ENCODE data around the gene ADD2. TPM values are rescaled to one million over a fixed set of nuclear protein-coding genes. Genes with fewer than 3 reads are reported as not detected.
"Not testable (repeated sequence)": the region's sequence is repeated elsewhere in the genome, so short reads cannot be mapped to it uniquely, and the experiment has no call there.

The ADD2 gene
- total RNA-seq, 1 donor from 2014 or later: 0.35 TPM

DNA sequence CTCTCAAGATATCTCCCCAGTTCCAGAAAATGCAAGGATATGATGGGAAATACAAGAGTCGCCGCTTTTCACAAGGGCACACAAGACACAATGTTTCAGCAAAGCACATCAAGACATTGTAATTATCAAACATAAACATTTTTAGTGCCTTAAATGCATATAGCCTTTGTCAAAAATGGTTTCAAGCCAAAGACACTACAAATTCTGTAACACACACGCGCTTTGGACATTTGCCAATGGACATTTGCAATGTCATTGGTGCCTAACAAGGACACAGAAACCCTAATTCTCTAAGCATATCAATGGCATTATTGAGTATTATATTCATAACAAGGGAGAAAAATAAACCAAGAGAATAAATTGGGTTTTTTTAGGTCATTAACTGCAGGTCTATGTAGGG, 16.1 kb downstream of the ADD2 start:
- no peak for DNase-seq (ENCODE audit: low read depth)

DNA sequence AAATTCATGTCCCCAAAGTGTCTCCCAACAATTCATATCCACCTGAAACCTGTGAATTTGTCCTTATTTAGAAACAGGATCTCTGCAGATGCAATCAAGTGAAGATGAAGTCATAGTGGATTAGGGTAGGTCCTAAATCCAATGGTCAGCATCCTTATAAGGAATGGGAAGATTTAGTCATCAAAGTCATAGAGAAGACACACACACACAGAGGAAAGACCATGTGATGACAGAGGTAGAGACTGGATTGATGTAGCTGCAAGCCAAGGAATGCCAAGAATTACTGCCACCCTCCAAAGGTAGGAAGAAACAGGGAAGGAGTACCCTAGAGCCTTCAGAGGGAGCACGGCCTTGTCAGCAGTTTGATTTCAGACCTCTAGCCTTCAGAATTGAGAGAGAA, 17.7 kb downstream of the ADD2 start:
- DNase-seq (ENCODE audit: low read depth): no peak

DNA sequence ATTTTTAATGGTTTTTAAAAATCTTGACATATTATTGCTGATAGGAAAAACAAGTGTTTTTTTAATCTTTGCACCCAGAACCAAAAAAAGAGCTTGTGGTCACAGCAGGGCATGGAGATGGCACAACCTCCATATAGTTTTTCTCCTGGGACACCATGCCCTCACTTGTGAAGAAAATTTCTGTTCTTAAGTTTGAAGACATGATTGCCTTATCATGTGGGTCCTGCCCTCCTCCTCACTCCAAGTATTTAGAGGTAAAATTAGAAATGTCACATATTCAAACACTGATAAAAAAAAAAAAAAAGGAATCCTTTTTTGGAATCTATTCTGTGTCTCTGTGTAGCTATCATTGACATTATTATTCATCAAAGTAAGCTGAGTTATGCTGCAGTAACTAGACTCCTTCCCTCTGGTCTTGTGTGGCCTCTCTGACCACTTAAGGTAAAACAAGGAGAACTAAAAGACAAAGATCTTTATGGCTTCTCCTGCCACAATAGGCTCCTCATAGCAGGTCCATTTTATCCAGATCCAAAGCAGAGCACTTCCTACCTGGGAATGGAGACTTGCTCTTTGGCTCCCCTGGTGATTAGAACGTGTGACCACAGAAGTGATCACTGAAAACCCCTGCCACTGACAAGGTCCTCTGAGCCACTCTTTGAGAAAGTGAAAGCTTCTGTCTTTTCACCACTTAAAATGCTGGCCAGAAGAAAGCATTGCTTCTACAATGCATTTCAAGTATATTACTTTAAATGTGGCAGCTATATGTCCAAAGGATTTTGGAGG, 19.8 kb downstream of the ADD2 start:
- DNase-seq (ENCODE audit: low read depth): no peak

GRCh38 chr2:70747284-70747683, 20.7 kb downstream of the ADD2 start:
- DNase-seq (ENCODE audit: low read depth): no peak

GRCh38 chr2:70746094-70746974, 21.7 kb downstream of the ADD2 start:
- no peak for DNase-seq (ENCODE audit: low read depth)

DNA sequence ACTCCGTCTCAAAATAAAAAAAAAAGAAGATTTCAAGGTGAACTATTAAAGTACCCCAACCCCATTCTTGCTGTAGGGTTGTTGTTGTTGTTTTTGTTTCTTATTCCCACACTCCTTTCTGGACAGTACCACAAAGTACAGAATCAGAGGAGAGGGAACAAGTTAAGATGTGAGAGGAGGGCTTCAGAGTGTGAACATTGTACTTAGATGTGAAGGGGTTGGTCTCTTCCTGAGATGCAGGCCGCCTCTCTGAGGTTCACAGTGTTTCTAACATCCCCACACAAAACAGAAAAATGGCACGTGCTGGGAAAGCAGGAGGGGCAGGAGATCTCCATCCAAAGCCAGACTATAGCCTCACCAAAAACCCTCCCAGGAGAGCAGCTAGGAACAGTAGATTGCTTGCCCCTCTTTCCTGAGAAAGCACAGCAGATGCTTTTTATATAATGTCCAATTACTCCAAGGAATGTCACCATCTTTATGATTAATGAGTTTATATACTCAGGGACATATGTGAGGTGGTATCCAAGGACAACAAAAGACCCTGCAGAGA, 22.6 kb downstream of the ADD2 start:
- DNase-seq (ENCODE audit: low read depth): no peak

DNA sequence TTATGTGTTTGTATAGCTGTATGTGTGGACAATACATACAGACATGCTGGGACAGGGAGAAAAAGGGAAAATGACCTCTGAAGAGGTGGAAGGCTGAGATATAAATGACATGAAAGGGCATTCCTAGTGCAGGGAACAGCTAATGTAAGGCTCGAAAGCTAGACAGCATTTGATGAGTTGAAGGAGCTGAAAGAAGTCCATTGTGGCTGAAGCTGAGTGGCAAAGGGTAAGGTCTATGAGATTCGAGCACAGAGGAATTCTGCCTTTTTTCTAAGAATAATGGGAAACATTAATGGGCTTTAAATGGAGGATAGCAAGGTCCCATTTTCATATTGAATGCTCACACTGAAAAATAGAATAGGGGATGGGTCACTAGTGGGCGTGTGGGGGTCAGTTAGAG, 23.6 kb downstream of the ADD2 start:
- DNase-seq (ENCODE audit: low read depth): no peak

GRCh38 chr2:70743677-70744076, 24.3 kb downstream of the ADD2 start:
- DNase-seq (ENCODE audit: low read depth): no peak

DNA sequence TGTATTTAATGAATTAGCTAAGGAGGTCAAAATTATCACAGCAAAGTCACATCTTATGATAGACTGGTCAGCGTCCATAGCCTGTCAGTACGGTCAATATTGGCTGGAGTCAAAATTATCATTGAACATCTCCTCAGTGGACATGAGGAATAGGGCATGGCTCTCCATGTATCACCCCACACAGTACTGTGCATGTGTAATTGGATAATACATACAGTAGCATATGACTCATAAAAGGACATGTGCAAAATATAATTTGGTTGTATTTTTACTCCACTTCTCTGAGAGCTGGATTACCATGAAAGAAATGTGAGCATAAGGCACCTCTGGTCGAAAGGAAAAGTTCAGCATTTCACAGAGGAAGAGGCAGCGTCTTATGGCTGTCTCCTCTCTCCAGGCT, 24.9 kb downstream of the ADD2 start:
- DNase-seq (ENCODE audit: low read depth): no peak

- DNase-seq (ENCODE audit: low read depth): not testable (repeated sequence)
Observed at GRCh38 chr2:70739492-70739891, 28.5 kb downstream of the ADD2 start.

DNA sequence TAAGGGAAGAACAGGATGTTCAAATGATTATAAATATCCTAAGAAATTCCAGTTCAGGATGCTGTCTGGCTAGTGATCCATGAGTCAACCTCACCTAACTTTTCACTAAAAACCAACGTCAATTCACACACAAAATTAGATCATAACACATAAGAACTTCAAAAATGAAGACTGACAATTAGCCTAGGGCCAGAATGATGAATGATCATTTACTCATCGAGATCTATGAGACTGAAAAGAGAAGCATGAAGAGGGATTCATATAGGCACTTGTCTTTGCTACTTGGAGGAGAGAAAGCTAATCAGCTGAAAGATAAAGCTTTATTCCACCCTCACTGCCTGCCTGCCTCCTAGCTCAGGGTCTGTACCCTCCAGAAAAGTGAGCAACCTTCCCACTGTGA, 29.8 kb downstream of the ADD2 start:
- DNase-seq (ENCODE audit: low read depth): no peak

DNA sequence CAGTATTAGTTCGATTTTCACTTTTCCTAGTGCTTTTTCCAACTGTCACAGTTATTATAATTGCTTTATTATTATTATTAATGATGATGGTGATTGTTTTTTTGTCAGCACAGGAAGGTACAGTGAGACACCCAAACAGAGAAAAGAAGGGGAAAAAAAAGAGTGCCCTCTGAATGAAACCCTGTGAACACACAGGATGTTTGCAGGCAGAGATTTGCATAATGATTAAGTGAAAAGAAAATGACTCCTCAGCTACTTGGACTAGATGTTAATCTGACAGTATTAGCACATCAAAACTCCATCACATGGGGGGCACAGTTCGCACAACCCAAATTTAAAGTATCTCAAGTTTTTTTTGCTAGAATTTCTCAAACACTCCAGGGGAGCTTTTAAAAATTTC, 32.9 kb downstream of the ADD2 start:
- DNase-seq (ENCODE audit: low read depth): no peak

DNA sequence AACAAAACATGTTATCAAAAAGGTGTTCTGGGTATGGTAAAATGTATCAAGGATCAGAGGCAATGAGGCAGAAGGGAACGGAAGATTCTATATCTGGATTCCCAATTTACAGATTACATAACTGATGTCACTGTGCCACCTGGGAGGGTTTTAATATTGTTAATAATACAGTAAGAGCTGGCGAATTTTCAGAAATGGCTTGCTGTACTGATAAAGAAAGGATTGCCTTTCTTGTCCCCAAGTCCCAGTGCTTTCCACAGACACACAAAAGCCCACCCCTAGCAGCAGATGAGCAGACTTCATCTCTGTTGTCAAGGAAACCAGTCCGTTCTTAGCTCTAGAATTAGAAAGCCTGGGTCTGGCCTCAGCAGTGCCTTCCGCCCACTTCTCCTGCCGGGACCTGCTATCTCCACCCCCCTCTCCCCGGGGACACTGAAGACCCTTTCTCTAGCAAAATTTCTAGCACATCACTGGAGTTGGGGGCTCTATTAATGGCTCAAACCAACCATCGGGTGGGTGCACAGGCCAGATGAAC, 34.3 kb downstream of the ADD2 start:
- no peak for DNase-seq (ENCODE audit: low read depth)

GRCh38 chr2:70732766-70733645, 35.0 kb downstream of the ADD2 start:
- DNase-seq (ENCODE audit: low read depth): no peak

DNA sequence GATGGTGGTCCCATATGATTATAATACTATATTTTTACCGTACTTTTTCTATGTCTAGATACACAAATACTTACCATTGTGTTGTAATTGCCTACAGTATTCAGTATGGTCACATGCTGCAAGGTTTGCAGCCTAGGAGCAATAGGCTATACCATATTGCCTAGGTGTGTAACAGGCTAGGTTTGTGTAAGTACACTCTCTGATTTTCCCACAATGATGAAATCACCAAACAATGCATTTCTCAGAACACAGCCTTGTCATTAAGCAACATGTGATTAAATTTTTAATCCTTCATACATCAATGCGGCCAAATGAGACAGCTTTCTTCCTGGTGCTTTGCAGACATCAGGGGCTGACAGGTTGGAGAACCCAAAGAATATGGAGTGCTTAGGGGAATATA, 37.3 kb downstream of the ADD2 start:
- DNase-seq (ENCODE audit: low read depth): no peak

- no peak for DNase-seq (ENCODE audit: low read depth)
Observed at GRCh38 chr2:70729647-70730046, 38.4 kb downstream of the ADD2 start.

DNA sequence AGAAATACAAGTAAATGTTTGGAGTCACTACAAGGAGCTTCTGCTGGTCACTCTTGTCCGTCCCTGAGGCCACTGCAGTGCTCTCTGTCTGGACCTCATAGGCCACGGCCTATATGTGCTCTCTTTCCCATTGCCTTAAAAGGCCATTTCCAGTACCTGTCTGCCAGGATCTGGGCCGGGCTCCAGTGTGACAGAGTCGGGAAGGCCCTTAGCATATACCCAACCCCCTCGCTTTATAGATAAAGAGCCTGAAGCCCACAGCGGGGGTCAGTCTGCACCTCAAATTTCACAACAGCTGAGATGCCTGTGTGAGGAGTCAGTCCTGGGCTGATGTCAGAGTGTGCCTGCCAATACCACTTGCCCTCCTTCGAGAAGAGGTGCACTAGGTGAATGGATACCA, 39.9 kb downstream of the ADD2 start:
- DNase-seq (ENCODE audit: low read depth): no peak

- DNase-seq (ENCODE audit: low read depth): peak; percentile 9
Observed at GRCh38 chr2:70726947-70727725, 40.9 kb downstream of the ADD2 start.

DNA sequence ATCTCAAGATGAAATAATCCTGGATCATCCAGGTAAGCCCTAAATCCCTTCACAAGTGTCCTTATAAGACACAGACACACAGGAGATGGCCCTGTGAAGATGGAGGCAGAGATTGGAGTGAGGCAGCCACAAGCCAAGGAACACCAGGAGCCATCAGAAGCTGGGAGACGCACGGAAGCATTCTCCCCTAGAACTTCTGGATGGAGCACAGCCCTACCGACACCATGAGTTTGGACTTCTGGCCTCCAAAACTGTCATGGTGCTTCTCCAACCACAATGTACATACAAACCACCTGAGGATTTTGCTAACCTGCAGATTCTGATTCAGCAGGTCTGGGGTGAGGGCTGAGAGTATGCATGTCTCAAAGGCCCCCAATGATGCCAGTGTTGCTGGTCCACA, 42.5 kb downstream of the ADD2 start:
- DNase-seq (ENCODE audit: low read depth): no peak

DNA sequence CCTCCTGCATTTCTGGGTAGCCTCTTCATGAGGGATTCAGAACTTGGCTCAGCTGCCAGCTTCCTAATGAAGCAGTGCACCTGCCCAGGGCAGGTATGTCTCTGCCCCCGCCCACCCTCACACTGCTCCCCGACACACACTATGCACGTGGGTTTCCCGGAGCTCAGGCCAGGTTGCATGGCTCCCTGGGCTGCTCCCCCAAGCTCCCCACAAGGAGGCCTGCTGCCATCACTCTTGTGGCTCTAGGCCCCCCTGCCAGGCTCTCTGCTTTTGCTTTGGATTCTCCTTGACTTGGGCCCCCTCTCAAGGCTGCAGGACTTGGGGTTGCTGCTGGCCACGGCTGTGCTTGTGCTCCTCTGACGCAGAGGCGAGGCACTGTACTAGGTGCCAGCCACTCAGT, 43.6 kb downstream of the ADD2 start:
- no peak for DNase-seq (ENCODE audit: low read depth)

Measured in renal cortical epithelial cell (primary cell).